Amniotic stem cell (primary cell): ENCODE measurements around the gene CCDC6.

Source experiments
- DNase-seq: peaks from one replicate; lab custom pipeline; 2025; lab: John Stamatoyannopoulos, UW

The CCDC6 gene

DNA sequence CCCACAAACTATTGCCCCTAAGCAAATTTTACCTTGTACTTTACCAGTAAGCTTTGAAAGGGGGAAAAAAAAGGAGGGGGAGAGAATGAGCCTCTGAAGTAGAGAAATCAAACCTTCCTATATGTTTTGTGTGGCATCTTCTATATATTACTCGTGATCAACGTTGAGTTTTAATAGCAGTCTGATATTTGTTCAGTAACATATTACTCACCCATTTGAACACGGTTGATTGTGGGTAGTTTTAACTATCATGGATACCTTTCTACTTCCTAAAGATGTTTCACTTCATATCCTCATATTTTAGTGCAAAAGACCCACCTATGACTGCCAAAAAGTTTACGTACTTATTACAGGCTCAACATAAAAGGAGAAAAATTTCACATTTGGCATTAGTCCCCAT lies 54.5 kb downstream of the CCDC6 start:
- DNase-seq = no peak

DNA sequence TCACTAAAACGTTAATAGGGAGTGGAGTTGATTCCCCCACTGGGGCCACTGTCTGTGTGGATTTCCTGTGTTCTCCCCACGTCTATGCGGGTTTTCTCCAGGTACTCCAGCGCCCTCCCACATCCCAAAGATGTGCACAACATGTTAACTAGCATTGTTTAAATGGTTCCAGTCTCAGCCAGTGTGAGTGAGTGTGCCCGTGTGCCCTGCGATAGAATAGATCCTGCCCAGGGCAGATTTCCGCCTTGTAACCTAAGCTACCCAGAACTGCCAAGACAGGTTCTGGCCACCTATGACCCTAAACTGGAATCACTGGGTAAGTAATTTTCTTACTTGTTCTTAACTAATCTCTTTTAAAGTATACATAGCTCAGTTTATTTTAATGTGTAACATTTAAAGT lies 58.5 kb downstream of the CCDC6 start:
- no peak for DNase-seq

DNA sequence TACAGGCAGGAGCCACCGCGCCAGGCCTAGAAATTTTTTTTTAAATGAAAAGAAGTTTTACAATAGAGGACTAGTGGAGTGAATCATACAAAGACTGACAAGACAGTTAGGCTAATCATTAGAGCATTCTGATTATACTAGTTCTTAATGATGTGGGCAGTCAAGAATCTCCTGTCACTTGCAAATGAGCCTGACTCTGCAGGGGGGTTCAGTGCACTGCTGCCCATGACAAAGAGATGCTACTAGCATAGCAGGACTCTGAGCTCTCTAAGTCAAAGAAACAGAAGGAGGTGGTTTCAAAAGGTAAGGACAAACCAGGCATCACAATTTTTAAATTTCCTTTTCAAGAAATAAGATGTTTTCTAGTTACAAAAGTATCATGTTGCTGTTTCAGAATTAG lies 59.0 kb downstream of the CCDC6 start:
- DNase-seq = no peak

GRCh38 chr10:59844436-59844835 lies 61.9 kb downstream of the CCDC6 start:
- DNase-seq = no peak

- no peak for DNase-seq
These were observed 62.6 kb downstream of the CCDC6 start for GRCh38 chr10:59843748-59844147.

- no peak for DNase-seq
These were observed 66.8 kb downstream of the CCDC6 start for GRCh38 chr10:59839576-59839975.

GRCh38 chr10:59838085-59838789 lies 68.1 kb downstream of the CCDC6 start:
- no peak for DNase-seq

DNA sequence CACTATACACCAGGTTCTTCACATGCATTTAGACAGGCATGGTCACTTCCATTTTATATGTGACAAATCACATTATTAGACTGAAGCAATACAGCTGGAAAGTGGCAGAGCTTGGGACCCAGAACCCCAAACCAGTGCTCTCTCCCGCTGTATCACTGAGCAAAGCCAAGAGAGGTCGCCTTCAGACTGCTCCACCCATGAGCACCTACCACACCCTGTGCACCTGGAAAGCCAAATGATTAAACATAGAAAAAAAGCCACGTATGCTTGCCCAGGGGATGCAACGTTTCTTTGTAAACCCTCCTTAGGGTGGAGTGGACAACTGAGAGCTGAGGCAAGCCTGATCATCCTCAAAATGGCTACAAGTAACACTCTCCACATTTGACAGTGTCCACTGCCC lies 72.5 kb downstream of the CCDC6 start:
- no peak for DNase-seq

- no peak for DNase-seq
These were observed 73.8 kb downstream of the CCDC6 start for GRCh38 chr10:59832506-59832905.

GRCh38 chr10:59831658-59832503 lies 74.5 kb downstream of the CCDC6 start:
- DNase-seq = no peak

- DNase-seq = no peak
These were observed 75.6 kb downstream of the CCDC6 start for GRCh38 chr10:59830601-59831259.

- DNase-seq = no peak
These were observed 76.8 kb downstream of the CCDC6 start for GRCh38 chr10:59829601-59830000.

DNA sequence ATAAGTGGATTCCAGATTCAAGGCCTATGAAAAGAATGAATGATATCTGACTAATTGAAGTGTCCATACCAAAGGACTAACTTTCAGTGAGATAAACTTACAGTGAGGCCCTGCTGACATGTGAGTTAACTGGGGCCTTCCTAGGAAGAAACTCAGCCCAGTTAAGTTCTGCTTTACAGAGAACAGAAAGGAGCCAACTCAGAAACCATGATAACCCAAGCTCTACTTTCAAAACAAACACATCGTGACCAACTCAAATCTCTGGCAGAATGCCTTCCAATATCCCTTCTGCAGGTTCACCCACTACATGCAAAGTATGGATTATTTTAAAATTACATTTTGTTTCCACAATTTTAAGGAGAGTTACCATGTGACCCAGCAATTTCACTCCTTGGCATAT lies 77.3 kb downstream of the CCDC6 start:
- DNase-seq = no peak

- no peak for DNase-seq
These were observed 80.4 kb downstream of the CCDC6 start for GRCh38 chr10:59825932-59826331.

- no peak for DNase-seq
These were observed 82.6 kb downstream of the CCDC6 start for GRCh38 chr10:59823751-59824150.

DNA sequence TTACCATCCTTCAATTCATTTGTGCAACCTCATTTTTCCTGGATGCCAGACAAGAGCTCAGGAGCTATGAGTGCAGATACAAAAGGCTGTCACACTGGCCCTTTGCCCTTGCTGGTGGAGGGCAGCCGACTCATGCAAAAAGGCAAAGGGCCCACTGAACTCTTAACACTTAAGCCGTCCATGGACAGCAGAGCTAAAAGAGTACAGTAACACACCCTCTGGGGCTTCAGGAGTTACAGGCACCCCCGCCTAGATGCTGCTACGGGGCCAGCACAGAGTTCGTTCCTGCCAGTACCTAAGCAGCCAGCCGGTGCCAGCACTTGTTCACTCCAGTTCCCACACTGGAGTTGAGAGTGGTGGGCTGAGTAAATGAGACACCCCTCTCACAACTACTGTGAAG lies 83.2 kb downstream of the CCDC6 start:
- no peak for DNase-seq

- no peak for DNase-seq
These were observed 85.9 kb downstream of the CCDC6 start for GRCh38 chr10:59820471-59820870.

DNA sequence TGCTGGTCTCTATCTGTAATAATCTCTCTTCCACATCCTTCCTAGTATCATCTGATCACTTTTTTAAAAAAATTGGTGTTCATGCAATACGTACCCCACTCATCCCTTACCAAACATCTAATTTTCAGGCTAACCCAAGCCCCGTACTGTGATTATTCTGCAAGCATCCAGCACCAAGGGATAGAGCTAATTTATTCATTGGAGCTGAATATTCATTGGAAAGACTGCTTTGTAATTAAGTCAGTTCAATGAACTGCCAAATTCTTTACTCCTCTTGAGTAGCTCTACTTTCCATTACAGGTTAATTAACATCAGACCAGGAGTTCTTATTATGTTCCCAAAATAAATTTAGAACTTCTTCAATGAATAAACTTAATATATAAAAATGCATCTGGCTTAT lies 86.7 kb downstream of the CCDC6 start:
- DNase-seq = no peak

GRCh38 chr10:59819265-59819664 lies 87.1 kb downstream of the CCDC6 start:
- no peak for DNase-seq

- DNase-seq = no peak
These were observed 88.6 kb downstream of the CCDC6 start for GRCh38 chr10:59817773-59818172.

DNA sequence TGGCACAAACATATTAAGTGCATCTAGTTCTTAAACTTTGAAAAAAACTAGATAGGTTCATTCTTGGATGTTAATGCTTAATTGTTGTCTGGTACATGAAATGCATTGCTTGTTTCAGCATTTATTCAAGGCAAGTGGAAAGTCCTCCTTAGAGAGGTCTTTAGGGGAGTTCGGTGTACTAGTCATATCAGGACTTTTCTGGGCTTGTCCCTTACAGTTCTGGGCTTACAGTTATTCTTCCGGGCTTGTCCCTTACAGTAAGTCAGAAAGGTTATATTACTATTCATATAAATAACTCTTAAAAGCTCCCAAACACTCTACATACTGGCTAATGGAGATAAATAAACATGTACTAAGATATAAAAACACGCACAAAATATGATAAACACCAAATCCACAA lies 91.5 kb downstream of the CCDC6 start:
- DNase-seq = no peak

DNA sequence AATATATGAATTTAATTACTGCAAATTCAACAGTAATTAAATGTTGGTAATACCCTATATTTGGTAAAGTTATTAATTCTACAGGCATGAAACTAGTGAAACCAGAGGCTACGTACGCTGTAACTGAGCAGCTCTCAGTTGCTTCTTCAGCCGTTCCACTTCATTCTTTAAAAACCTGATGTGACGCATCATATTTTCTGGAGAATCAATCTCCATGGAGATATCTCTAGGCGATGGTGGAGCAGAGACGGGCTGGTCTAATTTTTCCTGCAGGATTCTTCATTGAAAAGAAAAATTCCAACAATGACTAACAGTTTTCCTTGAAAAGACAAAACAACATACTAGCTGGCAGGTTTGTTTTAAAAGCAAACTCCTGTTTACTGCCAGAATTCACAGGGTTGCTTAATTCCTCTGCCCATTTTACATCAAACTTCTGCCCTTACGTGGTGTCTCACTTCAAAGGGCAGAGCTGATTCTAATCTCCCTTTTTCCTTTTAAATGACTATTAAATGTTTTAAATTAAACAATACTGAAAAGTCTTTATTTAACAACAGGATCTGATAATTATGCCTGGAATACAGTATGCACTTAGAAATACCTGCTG lies 93.7 kb downstream of the CCDC6 start:
- no peak for DNase-seq

GRCh38 chr10:59809644-59809974 lies 96.7 kb downstream of the CCDC6 start:
- DNase-seq = no peak
